ENCODE data around the gene WDR26.

The WDR26 gene

DNA sequence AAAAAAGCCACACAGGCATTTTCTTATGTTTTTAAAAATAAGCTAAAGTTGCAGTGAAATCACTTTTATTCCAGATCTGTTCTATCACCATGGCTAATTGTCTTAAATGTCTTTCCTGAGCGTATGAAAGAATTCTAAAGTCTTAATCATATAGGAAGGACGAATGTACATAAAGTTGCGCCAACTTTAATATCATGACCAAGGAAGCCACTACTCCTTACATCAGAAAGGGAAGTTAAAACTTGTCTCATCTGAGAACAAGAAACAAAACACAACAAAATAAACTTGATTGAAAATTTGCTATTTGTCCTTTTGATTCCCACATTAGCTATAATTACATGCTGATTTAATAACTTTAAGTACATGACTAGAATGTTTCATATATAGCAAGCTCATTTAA, 51.4 kb downstream of the WDR26 start:
- H4K20me1 ChIP-seq (ENCODE audit: low read depth, low read length), result no peaks in the 10 kb centered on the region
- no peaks in the 10 kb centered on the region for H3K79me2 ChIP-seq (ENCODE audit: insufficient read depth, low read length)
- H3K27me3 ChIP-seq (ENCODE audit: low read length), result no peaks in the 10 kb centered on the region
- no peak overlapping the region for H3K9ac ChIP-seq (ENCODE audit: low read length)
- no peaks in the 10 kb centered on the region for H3K9me2 ChIP-seq (replicated peaks; ENCODE audit: insufficient read depth, low read length)
- TF ChIP-seq, protein P1, sequence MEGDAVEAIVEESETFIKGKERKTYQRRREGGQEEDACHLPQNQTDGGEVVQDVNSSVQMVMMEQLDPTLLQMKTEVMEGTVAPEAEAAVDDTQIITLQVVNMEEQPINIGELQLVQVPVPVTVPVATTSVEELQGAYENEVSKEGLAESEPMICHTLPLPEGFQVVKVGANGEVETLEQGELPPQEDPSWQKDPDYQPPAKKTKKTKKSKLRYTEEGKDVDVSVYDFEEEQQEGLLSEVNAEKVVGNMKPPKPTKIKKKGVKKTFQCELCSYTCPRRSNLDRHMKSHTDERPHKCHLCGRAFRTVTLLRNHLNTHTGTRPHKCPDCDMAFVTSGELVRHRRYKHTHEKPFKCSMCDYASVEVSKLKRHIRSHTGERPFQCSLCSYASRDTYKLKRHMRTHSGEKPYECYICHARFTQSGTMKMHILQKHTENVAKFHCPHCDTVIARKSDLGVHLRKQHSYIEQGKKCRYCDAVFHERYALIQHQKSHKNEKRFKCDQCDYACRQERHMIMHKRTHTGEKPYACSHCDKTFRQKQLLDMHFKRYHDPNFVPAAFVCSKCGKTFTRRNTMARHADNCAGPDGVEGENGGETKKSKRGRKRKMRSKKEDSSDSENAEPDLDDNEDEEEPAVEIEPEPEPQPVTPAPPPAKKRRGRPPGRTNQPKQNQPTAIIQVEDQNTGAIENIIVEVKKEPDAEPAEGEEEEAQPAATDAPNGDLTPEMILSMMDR (IDR thresholded peaks at IDR 0.05; ENCODE audit: insufficient read depth, low read length, poor library complexity, severe bottlenecking), result no peak
- TF ChIP-seq EZH2phosphoT487 (conservative IDR thresholded peaks at IDR 0.05; ENCODE audit: low read length), result no peak
- H3K27ac ChIP-seq (ENCODE audit: low read depth, low read length), result no peak overlapping the region
- H3K4me2 ChIP-seq (ENCODE audit: low read depth, low read length, poor library complexity, severe bottlenecking), result no peak overlapping the region
- H2AFZ ChIP-seq (ENCODE audit: low read depth, low read length, severe bottlenecking), result no peak overlapping the region
- H3K36me3 ChIP-seq (ENCODE audit: low read length), result peaks cover 13% of the 10 kb centered on the region
- H3K9me3 ChIP-seq (ENCODE audit: insufficient read depth, low read length), result no peaks in the 10 kb centered on the region
- peaks cover 26% of the 10 kb centered on the region for H3F3A ChIP-seq (ENCODE audit: insufficient read depth)
- no peak overlapping the region for H3K4me3 ChIP-seq (ENCODE audit: insufficient read depth, low read length, poor library complexity, severe bottlenecking)

DNA sequence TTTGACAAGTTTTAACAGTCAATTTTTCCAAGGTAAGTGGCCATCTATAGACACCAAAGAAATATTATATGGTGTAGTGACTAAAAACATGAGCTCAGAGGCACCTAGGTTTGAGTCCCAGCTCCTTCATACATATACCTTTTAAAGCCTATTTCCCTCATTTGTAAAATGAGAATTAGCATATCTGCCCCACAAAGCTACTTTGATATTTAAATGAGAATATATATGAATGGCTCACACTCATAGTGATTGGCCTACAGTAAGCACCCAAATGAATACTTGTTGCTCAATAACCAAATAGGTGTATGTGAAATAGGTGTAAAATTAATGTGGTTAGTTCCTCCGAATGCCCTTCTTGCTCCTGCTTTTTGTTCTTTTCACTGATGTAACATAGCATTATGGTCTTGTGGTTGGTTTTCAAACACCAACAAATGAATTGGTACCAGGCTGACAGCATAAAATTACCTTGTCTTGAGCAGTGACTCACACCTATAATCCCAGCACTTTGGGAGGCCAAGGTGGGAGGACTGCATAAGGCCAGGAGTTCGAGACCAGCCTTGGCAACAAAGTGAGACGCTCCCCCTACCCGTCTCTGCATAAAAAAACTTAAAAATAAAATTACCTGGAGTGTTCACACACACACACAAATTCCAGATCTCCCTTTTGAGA, 52.6 kb downstream of the WDR26 start:
- Histone ChIP-seq H3K27me3 (ENCODE audit: low read length) (no peaks in the 10 kb centered on the region), H3K9ac (ENCODE audit: low read length) (no peak overlapping the region), H3K27ac (ENCODE audit: low read depth, low read length) (no peak overlapping the region), H2AFZ (ENCODE audit: low read depth, low read length, severe bottlenecking) (no peak overlapping the region), H3F3A (ENCODE audit: insufficient read depth) (peaks cover 26% of the 10 kb centered on the region), H4K20me1 (ENCODE audit: low read depth, low read length) (no peaks in the 10 kb centered on the region), H3K9me2 (replicated peaks; ENCODE audit: insufficient read depth, low read length) (no peaks in the 10 kb centered on the region), H3K9me3 (ENCODE audit: insufficient read depth, low read length) (no peaks in the 10 kb centered on the region), H3K36me3 (ENCODE audit: low read length) (peaks cover 11% of the 10 kb centered on the region), H3K4me2 (ENCODE audit: low read depth, low read length, poor library complexity, severe bottlenecking) (no peak overlapping the region), H3K79me2 (ENCODE audit: insufficient read depth, low read length) (no peaks in the 10 kb centered on the region), H3K4me3 (ENCODE audit: insufficient read depth, low read length, poor library complexity, severe bottlenecking) (no peak overlapping the region)
- no peak for TF ChIP-seq EZH2phosphoT487 (conservative IDR thresholded peaks at IDR 0.05; ENCODE audit: low read length)
- TF ChIP-seq, protein P1 (IDR thresholded peaks at IDR 0.05; ENCODE audit: insufficient read depth, low read length, poor library complexity, severe bottlenecking), result no peak

DNA sequence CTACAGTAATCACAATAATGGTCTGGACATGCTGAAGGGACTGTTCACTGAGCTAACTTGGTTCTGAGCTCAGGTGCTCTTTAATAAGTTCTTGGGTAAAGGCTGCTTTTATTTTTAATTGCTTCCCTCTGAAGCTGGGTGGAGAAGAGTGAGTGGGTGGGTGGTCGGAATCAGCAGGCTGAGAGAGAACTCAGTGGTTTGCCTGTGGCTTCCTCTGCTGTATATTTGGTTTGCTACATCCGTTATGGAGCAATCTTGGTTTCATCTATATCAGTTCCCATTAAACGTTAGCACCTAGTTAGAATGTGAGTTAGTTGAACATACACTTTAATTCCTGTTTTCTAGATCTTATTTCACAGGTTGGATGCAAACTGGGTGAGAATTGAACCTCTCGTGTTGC, 54.6 kb downstream of the WDR26 start:
- H3K9me3 ChIP-seq (ENCODE audit: insufficient read depth, low read length), result no peaks in the 10 kb centered on the region
- H3K79me2 ChIP-seq (ENCODE audit: insufficient read depth, low read length), result no peaks in the 10 kb centered on the region
- TF ChIP-seq EZH2phosphoT487 (conservative IDR thresholded peaks at IDR 0.05; ENCODE audit: low read length), result no peak
- TF ChIP-seq, protein P1 (IDR thresholded peaks at IDR 0.05; ENCODE audit: insufficient read depth, low read length, poor library complexity, severe bottlenecking), result no peak
- H3K9me2 ChIP-seq (replicated peaks; ENCODE audit: insufficient read depth, low read length), result no peaks in the 10 kb centered on the region
- H2AFZ ChIP-seq (ENCODE audit: low read depth, low read length, severe bottlenecking), result no peak overlapping the region
- H3K4me3 ChIP-seq (ENCODE audit: insufficient read depth, low read length, poor library complexity, severe bottlenecking), result no peak overlapping the region
- no peak overlapping the region for H3K9ac ChIP-seq (ENCODE audit: low read length)
- H3K4me2 ChIP-seq (ENCODE audit: low read depth, low read length, poor library complexity, severe bottlenecking), result no peak overlapping the region
- H3F3A ChIP-seq (ENCODE audit: insufficient read depth), result peaks cover 12% of the 10 kb centered on the region
- peaks cover 3% of the 10 kb centered on the region for H3K36me3 ChIP-seq (ENCODE audit: low read length)
- no peak overlapping the region for H3K27ac ChIP-seq (ENCODE audit: low read depth, low read length)
- H3K27me3 ChIP-seq (ENCODE audit: low read length), result no peaks in the 10 kb centered on the region
- H4K20me1 ChIP-seq (ENCODE audit: low read depth, low read length), result no peaks in the 10 kb centered on the region
